ENCODE data around the gene FSHB.

The FSHB gene

GRCh38 chr11:30206249-30206996 is 24.4 kb upstream of the FSHB start:
- TF ChIP-seq CTCF (conservative IDR thresholded peaks at IDR 0.05; ENCODE audit: low read depth, low read length) = no peak
- no peak for DNase-seq (ENCODE audit: low read depth)
- H3K4me3 ChIP-seq (ENCODE audit: low read length) = no peak overlapping the region

- DNase-seq (ENCODE audit: low read depth) = no peak
- H3K4me3 ChIP-seq (ENCODE audit: low read length) = no peak overlapping the region
- TF ChIP-seq CTCF (conservative IDR thresholded peaks at IDR 0.05; ENCODE audit: low read depth, low read length) = no peak
Measured at GRCh38 chr11:30210357-30210756, 20.5 kb upstream of the FSHB start.

GRCh38 chr11:30216534-30216933 is 14.3 kb upstream of the FSHB start:
- no peak for DNase-seq (ENCODE audit: low read depth)
- TF ChIP-seq CTCF (conservative IDR thresholded peaks at IDR 0.05; ENCODE audit: low read depth, low read length) = no peak
- H3K4me3 ChIP-seq (ENCODE audit: low read length) = no peak overlapping the region

- TF ChIP-seq CTCF (conservative IDR thresholded peaks at IDR 0.05; ENCODE audit: low read depth, low read length) = no peak
- no peak overlapping the region for H3K4me3 ChIP-seq (ENCODE audit: low read length)
- DNase-seq (ENCODE audit: low read depth) = no peak
Measured at GRCh38 chr11:30218278-30218677, 12.5 kb upstream of the FSHB start.

GRCh38 chr11:30225642-30226041 is 5.2 kb upstream of the FSHB start:
- H3K4me3 ChIP-seq (ENCODE audit: low read length) = no peak overlapping the region
- TF ChIP-seq CTCF (conservative IDR thresholded peaks at IDR 0.05; ENCODE audit: low read depth, low read length) = peak; percentile 8
- no peak for DNase-seq (ENCODE audit: low read depth)

GRCh38 chr11:30228323-30228884 is 2.4 kb upstream of the FSHB start:
- H3K4me3 ChIP-seq (ENCODE audit: low read length) = no peak overlapping the region
- DNase-seq (ENCODE audit: low read depth) = no peak
- no peak for TF ChIP-seq CTCF (conservative IDR thresholded peaks at IDR 0.05; ENCODE audit: low read depth, low read length)

DNA sequence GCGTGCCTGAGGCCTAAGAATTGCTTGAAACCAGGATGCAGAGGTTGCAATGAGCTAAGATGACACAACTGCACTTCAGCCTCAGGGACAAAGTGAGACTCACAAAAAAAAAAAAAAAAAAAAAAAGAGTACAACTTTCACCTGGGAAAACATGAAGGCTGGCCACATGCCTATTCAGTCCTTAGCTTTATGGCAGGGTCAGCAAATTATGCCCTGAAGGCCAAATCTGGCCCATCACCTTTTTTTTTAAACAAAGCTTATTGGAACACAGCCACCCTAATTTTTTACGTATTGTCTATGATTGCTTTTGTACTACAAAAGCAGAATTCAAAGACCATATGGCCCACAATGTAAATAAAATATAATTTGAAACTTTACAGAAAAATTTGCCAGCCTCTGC is 8.2 kb downstream of the FSHB start:
- no peak for TF ChIP-seq CTCF (conservative IDR thresholded peaks at IDR 0.05; ENCODE audit: low read depth, low read length)
- no peak for DNase-seq (ENCODE audit: low read depth)
- no peak overlapping the region for H3K4me3 ChIP-seq (ENCODE audit: low read length)
